ENCODE measurements around the gene C3orf20. TPM values are rescaled to one million over a fixed set of nuclear protein-coding genes. Genes with fewer than 3 reads are reported as not detected.
A peak's percentile ranks its signal among the peaks of the same experiment; 100 is the strongest.

Gene C3orf20
- total and polyA plus RNA-seq, 9 of the 15 experiments (the other 6 are each of a cell fraction or from before 2014, with no cell fraction given) = 0.04 TPM; not detected in 8

DNA sequence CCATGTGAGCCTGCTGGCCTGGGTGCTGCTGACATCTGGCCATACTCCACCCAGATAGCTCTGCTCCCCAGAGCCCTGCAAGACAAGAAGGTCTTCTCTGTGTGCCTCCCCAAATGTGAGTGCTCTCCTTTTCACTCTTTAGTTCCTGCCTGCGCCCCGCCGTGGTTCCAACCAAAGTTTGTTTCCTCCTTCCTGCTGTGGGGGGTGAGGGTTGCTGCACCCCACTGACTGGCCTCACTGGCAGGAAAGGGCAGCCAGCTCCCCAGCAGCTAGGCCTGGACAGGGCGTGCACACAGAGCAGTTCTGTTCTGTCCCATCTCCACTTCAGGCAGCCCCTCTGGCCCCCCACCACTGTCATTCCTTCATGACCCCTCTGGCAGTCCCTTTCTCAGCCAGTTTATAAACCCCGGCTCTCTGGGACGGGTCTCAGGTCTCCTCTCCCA lies 28.8 kb upstream of the C3orf20 start (continued):
- TF ChIP-seq ZNF318 (IDR thresholded peaks at IDR 0.05; ENCODE audit: borderline replicate concordance in 1 of 2, low read depth in 1 of 2) (no peak), CREB5 (CRISPR knock-in tag; IDR thresholded peaks at IDR 0.05) (no peak), CEBPG (CRISPR knock-in tag; IDR thresholded peaks at IDR 0.05) (no peak), CEBPG (tag; conservative IDR thresholded peaks at IDR 0.05 in 1 of 2, IDR thresholded peaks at IDR 0.05 in 1 of 2) (no peak), SMARCB1 (IDR thresholded peaks at IDR 0.05; ENCODE audit: insufficient read length, low read depth) (no peak), TGIF2 (CRISPR knock-in tag; IDR thresholded peaks at IDR 0.05) (no peak), ZNF57 (CRISPR knock-in tag; IDR thresholded peaks at IDR 0.05) (0 out of 2 replicates have a peak, but pooled peaks have one; percentile 51)
- TF ChIP-seq, protein P1, sequence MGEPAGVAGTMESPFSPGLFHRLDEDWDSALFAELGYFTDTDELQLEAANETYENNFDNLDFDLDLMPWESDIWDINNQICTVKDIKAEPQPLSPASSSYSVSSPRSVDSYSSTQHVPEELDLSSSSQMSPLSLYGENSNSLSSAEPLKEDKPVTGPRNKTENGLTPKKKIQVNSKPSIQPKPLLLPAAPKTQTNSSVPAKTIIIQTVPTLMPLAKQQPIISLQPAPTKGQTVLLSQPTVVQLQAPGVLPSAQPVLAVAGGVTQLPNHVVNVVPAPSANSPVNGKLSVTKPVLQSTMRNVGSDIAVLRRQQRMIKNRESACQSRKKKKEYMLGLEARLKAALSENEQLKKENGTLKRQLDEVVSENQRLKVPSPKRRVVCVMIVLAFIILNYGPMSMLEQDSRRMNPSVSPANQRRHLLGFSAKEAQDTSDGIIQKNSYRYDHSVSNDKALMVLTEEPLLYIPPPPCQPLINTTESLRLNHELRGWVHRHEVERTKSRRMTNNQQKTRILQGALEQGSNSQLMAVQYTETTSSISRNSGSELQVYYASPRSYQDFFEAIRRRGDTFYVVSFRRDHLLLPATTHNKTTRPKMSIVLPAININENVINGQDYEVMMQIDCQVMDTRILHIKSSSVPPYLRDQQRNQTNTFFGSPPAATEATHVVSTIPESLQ (CRISPR knock-in tag; IDR thresholded peaks at IDR 0.05) = no peak
- TF ChIP-seq, protein P2, sequence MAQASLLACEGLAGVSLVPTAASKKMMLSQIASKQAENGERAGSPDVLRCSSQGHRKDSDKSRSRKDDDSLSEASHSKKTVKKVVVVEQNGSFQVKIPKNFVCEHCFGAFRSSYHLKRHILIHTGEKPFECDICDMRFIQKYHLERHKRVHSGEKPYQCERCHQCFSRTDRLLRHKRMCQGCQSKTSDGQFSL (CRISPR knock-in tag; IDR thresholded peaks at IDR 0.05) = 0 out of 2 replicates have a peak, but pooled peaks have one; percentile 16
- TF ChIP-seq, protein P2 (tag; IDR thresholded peaks at IDR 0.05) = peak in 1 of 2 experiments; percentile 70; a peak in 1 of 4 replicates
